Ishikawa (cell line): ENCODE measurements around the gene FAM149B1.

Source experiments
- EGR1 ChIP-seq: IDR thresholded peaks from 2 replicates; pipeline ENCODE4 v1.6.1; 2012
- EP300 ChIP-seq: IDR thresholded peaks from 2 replicates; pipeline ENCODE4 v1.6.1; 2012; ENCODE audit warnings: borderline replicate concordance
- REST ChIP-seq: IDR thresholded peaks from 2 replicates; pipeline ENCODE4 v1.6.1; 2012; ENCODE audit warnings: low read depth, mild to moderate bottlenecking
- TAF1 ChIP-seq: IDR thresholded peaks from 2 replicates; pipeline ENCODE4 v1.6.1; 2012; ENCODE audit warnings: low read depth, mild to moderate bottlenecking
- TCF12 ChIP-seq: IDR thresholded peaks from 2 replicates; pipeline ENCODE4 v1.6.1; 2012; ENCODE audit warnings: low read depth
- TEAD4 ChIP-seq: IDR thresholded peaks from 2 replicates; pipeline ENCODE4 v1.6.1; 2012
- YY1 ChIP-seq: IDR thresholded peaks from 2 replicates; pipeline ENCODE4 v1.6.1; 2012; ENCODE audit warnings: low read depth

DNA sequence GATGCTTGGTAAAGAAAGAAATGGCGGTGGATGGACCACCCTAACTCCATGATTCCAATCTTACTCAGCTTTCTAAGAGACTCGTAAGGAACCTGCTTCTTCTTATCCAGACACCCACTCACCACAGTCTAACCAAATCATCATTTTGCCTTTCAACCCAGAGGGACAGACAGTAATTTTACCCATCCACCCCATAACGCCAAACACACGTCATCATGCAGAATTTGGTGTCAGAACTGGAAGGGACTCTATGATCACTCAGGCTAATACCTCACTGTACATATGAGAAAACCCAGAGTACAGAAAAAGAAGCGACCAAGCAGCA, 499 bp upstream of the FAM149B1 start:
- TF ChIP-seq REST (no peak), TCF12 (no peak), TAF1 (no peak), TEAD4 (no peak), YY1 (no peak), EGR1 (no peak), EP300 (no peak)
